Astrocyte (in vitro differentiated cells and primary cell): ENCODE results near the gene IL17D. TPM values are rescaled to one million over a fixed set of nuclear protein-coding genes. Genes with fewer than 3 reads are reported as not detected.

ENCODE experiments used
- DNase-seq: peaks from one replicate; pipeline ENCODE4 v3.0.0-alpha.2; 2010; ENCODE audit warnings: low read depth
- FAIRE-seq: peaks from 2 replicates; lab custom pipeline; 2011; peaks lifted over from hg19 to GRCh38; lab: Jason Lieb, UNC
- H2AFZ ChIP-seq: 2 replicates; pipeline ENCODE4 v1.6.0; 2012; ENCODE audit warnings: low read depth, low read length, inconsistent platforms
- H3K27ac ChIP-seq: 2 replicates; pipeline ENCODE4 v1.5.1; 2011; ENCODE audit warnings: low read depth, low read length, inconsistent platforms
- H3K27me3 ChIP-seq: 2 replicates; pipeline ENCODE4 v1.6.0; 2011; ENCODE audit warnings: low read length, inconsistent platforms; ENCODE audit not compliant: insufficient read depth
- H3K36me3 ChIP-seq: 2 replicates; pipeline ENCODE4 v1.5.1; 2011; ENCODE audit warnings: low read length, inconsistent platforms; ENCODE audit not compliant: insufficient read depth
- H3K4me1 ChIP-seq: 2 replicates; pipeline ENCODE4 v1.5.1; 2011; ENCODE audit warnings: low read length, inconsistent platforms; ENCODE audit not compliant: insufficient read depth
- H3K4me2 ChIP-seq: 2 replicates; pipeline ENCODE4 v1.6.0; 2012; ENCODE audit warnings: low read length, inconsistent platforms
- H3K4me3 ChIP-seq: 2 replicates; pipeline ENCODE4 v1.5.1; 2011; ENCODE audit warnings: low read depth, mild to moderate bottlenecking, low read length, inconsistent platforms; ENCODE audit not compliant: insufficient read depth
- H3K79me2 ChIP-seq: 2 replicates; pipeline ENCODE4 v1.6.0; 2012; ENCODE audit warnings: mild to moderate bottlenecking, low read length, inconsistent platforms; ENCODE audit not compliant: insufficient read depth
- H3K9ac ChIP-seq: 2 replicates; pipeline ENCODE4 v1.6.0; 2012; ENCODE audit warnings: mild to moderate bottlenecking, low read length, inconsistent platforms
- H3K9me3 ChIP-seq: 2 replicates; pipeline ENCODE4 v1.5.1; 2012; ENCODE audit warnings: low read depth, mild to moderate bottlenecking, low read length, inconsistent platforms; ENCODE audit not compliant: insufficient read depth
- H4K20me1 ChIP-seq: 2 replicates; pipeline ENCODE4 v1.6.0; 2012; ENCODE audit warnings: low read length, inconsistent platforms; ENCODE audit not compliant: insufficient read depth
- H3K27ac Mint-ChIP-seq: one replicate; pipeline ENCODE4 v1.8.0; 2021; ENCODE audit warnings: mild to moderate bottlenecking, mixed read lengths; ENCODE audit not compliant: unreplicated experiment
- H3K27me3 Mint-ChIP-seq: one replicate; pipeline ENCODE4 v1.8.0; 2021; ENCODE audit warnings: low read depth, mixed read lengths; ENCODE audit not compliant: unreplicated experiment
- H3K36me3 Mint-ChIP-seq: one replicate; pipeline ENCODE4 v1.8.0; 2021; ENCODE audit warnings: low read depth, mixed read lengths; ENCODE audit not compliant: unreplicated experiment
- H3K4me1 Mint-ChIP-seq: one replicate; pipeline ENCODE4 v1.8.0; 2021; ENCODE audit warnings: low read depth, mixed read lengths; ENCODE audit not compliant: unreplicated experiment
- H3K4me3 Mint-ChIP-seq: one replicate; pipeline ENCODE4 v1.8.0; 2021; ENCODE audit warnings: mild to moderate bottlenecking, moderate library complexity, mixed read lengths; ENCODE audit not compliant: unreplicated experiment
- H3K9me3 Mint-ChIP-seq: one replicate; pipeline ENCODE4 v1.8.0; 2021; ENCODE audit warnings: mild to moderate bottlenecking, mixed read lengths; ENCODE audit not compliant: unreplicated experiment
- CTCF ChIP-seq: IDR thresholded peaks from 2 replicates; pipeline ENCODE4 v1.5.1; 2011; ENCODE audit warnings: low read depth, mild to moderate bottlenecking, inconsistent platforms, low read length, moderate library complexity; ENCODE audit not compliant: insufficient read depth
- EZH2 ChIP-seq: IDR thresholded peaks from 2 replicates; pipeline ENCODE4 v1.6.1; 2012; ENCODE audit warnings: mild to moderate bottlenecking, low read length, inconsistent platforms; ENCODE audit not compliant: insufficient read depth
- total RNA-seq: library from RNA; stranded (reverse); gene quantifications from 2 replicates; pipeline ENCODE4 v1.2.1, GENCODE V29; 2021

Gene IL17D
- total RNA-seq, 1 donor from 2014 or later: 1.9 TPM

GRCh38 chr13:20717581-20718542, 14.4 kb downstream of the IL17D start:
- no peak overlapping the region for H3K9ac ChIP-seq
- no peak overlapping the region for H3K4me2 ChIP-seq
- no peaks in the 10 kb centered on the region for H3K36me3 ChIP-seq
- FAIRE-seq (no peak), DNase-seq (no peak)
- no peak overlapping the region for H3K27ac ChIP-seq
- no peak for TF ChIP-seq EZH2
- TF ChIP-seq CTCF: no peak
- H2AFZ ChIP-seq: no peak overlapping the region
- Mint-ChIP-seq H3K4me1 (peaks cover 13% of the 10 kb centered on the region), H3K36me3 (peaks cover 1% of the 10 kb centered on the region), H3K27ac (no peak overlapping the region), H3K27me3 (peaks cover 18% of the 10 kb centered on the region), H3K4me3 (no peak overlapping the region), H3K9me3 (no peaks in the 10 kb centered on the region)
- no peaks in the 10 kb centered on the region for H4K20me1 ChIP-seq
- no peaks in the 10 kb centered on the region for H3K9me3 ChIP-seq
- H3K79me2 ChIP-seq: no peaks in the 10 kb centered on the region
- H3K4me3 ChIP-seq: no peak overlapping the region
- H3K4me1 ChIP-seq: peaks cover 26% of the 10 kb centered on the region
- peaks cover 8% of the 10 kb centered on the region for H3K27me3 ChIP-seq

GRCh38 chr13:20718958-20719566, 15.6 kb downstream of the IL17D start:
- no peaks in the 10 kb centered on the region for H4K20me1 ChIP-seq
- peaks cover 1% of the 10 kb centered on the region for H3K36me3 Mint-ChIP-seq

More at GRCh38 chr13:20718958-20719566, 15.6 kb downstream of the IL17D start:
- Histone ChIP-seq H3K79me2 (no peaks in the 10 kb centered on the region), H3K9ac (no peak overlapping the region), H3K27ac (no peak overlapping the region), H3K36me3 (no peaks in the 10 kb centered on the region), H3K4me3 (no peak overlapping the region), H2AFZ (no peak overlapping the region), H3K4me1 (peaks cover 17% of the 10 kb centered on the region), H3K4me2 (no peak overlapping the region), H3K27me3 (peaks cover 8% of the 10 kb centered on the region), H3K9me3 (no peaks in the 10 kb centered on the region)
- FAIRE-seq (no peak), DNase-seq (no peak)
- no peak overlapping the region for H3K4me3 Mint-ChIP-seq
- H3K4me1 Mint-ChIP-seq: peaks cover 4% of the 10 kb centered on the region
- H3K9me3 Mint-ChIP-seq: no peaks in the 10 kb centered on the region
- TF ChIP-seq CTCF (no peak), EZH2 (no peak)
- no peak overlapping the region for H3K27ac Mint-ChIP-seq
- H3K27me3 Mint-ChIP-seq: peaks cover 22% of the 10 kb centered on the region
